ENCODE results near the gene FAM210A. TPM values are rescaled to one million over a fixed set of nuclear protein-coding genes. Genes with fewer than 3 reads are reported as not detected.

The FAM210A gene
- total RNA-seq, 1 donor from 2014 or later: 15.1 TPM

DNA sequence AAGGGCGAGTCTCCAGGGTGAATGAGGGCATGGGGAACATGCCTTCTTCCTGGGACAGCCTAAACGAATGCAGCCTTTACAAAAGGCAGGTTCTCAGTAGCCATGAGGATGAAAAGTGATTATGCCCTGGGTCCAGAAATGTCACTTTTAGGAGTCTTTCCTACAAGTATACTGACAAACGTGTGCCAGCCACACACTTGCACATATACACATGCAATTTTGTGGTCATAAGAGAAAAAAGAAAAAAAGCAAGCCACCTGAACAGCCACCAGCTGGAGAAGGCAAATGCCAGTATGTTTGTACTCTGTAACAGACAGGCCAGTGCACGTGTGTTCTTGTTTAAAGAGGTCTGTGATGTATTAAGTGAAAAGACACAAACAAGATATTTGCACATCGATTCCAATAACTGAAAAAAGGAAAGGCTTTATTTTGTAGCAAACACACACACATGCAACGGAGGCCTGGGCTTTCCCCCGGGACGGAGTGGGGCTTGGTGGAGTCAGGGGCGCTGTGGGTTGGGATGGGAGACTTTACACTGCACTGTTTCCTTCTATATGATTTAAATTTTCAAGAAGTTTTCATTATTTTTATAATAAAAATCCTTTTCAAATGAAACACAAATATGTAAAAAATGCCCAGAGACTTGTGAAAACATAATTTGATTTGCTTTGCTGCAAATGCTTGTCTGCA lies 108.4 kb downstream of the FAM210A start:
- Histone ChIP-seq H3K27ac (no peak overlapping the region), H3K4me3 (no peak overlapping the region), H3K27me3 (peaks cover 6% of the 10 kb centered on the region), H3K4me1 (no peaks in the 10 kb centered on the region), H3K79me2 (ENCODE audit: low read depth) (no peaks in the 10 kb centered on the region), H2AFZ (replicated peaks) (no peak overlapping the region), H3K36me3 (no peaks in the 10 kb centered on the region), H3F3A (ENCODE audit: low read depth) (no peaks in the 10 kb centered on the region), H4K20me1 (ENCODE audit: low read depth) (no peaks in the 10 kb centered on the region), H3K9ac (no peak overlapping the region), H3K9me3 (ENCODE audit: low read depth) (no peaks in the 10 kb centered on the region), H3K4me2 (no peak overlapping the region)
- no peak overlapping the region for H3K27ac Mint-ChIP-seq
- no peaks in the 10 kb centered on the region for H3K36me3 Mint-ChIP-seq
- H3K27me3 Mint-ChIP-seq (ENCODE audit: insufficient read depth, low read depth): peaks cover 4% of the 10 kb centered on the region
- no peak overlapping the region for H3K4me3 Mint-ChIP-seq
- peaks cover 2% of the 10 kb centered on the region for H3K9me3 Mint-ChIP-seq
- H3K4me1 Mint-ChIP-seq: peaks cover 21% of the 10 kb centered on the region
- TF ChIP-seq EZH2 (IDR thresholded peaks at IDR 0.05) (no peak), EZH2phosphoT487 (IDR thresholded peaks at IDR 0.05) (no peak)
- TF ChIP-seq, protein P1, sequence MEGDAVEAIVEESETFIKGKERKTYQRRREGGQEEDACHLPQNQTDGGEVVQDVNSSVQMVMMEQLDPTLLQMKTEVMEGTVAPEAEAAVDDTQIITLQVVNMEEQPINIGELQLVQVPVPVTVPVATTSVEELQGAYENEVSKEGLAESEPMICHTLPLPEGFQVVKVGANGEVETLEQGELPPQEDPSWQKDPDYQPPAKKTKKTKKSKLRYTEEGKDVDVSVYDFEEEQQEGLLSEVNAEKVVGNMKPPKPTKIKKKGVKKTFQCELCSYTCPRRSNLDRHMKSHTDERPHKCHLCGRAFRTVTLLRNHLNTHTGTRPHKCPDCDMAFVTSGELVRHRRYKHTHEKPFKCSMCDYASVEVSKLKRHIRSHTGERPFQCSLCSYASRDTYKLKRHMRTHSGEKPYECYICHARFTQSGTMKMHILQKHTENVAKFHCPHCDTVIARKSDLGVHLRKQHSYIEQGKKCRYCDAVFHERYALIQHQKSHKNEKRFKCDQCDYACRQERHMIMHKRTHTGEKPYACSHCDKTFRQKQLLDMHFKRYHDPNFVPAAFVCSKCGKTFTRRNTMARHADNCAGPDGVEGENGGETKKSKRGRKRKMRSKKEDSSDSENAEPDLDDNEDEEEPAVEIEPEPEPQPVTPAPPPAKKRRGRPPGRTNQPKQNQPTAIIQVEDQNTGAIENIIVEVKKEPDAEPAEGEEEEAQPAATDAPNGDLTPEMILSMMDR (IDR thresholded peaks at IDR 0.05): no peak
- no peak for DNase-seq (ENCODE audit: low spot score)

DNA sequence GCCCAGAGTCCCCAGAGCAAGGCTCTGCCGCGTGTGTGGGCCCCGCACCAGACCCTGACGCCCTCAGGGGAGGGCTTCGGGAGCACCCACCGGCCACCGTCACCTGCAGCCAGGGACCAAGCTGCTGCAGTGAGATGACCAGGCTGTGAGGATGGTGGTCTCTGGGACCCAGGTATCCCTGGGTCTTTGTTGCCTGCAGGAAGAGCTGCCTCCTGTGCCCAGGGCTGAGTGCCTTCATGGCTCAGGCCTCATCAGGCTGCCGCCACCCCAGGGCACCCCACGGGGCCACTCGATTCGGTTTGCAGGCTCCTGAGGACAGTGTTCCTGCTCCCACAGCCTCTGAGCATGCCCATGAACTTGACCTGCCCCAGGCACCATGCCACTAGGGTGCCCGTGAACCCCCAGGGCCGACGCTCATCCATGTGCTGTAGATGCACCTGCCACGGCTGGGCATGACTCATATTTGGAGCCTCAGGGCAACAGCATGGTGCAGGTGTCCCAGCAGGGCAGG lies 109.8 kb downstream of the FAM210A start:
- peaks cover 9% of the 10 kb centered on the region for H3K27me3 Mint-ChIP-seq (ENCODE audit: insufficient read depth, low read depth)
- peaks cover 20% of the 10 kb centered on the region for H3K27me3 ChIP-seq
- no peak overlapping the region for H3K4me3 Mint-ChIP-seq
- H4K20me1 ChIP-seq (ENCODE audit: low read depth): no peaks in the 10 kb centered on the region
- H3K27ac Mint-ChIP-seq: no peak overlapping the region
- peaks cover 35% of the 10 kb centered on the region for H3K4me1 Mint-ChIP-seq
- H3K9me3 Mint-ChIP-seq: peaks cover 2% of the 10 kb centered on the region
- DNase-seq (ENCODE audit: low spot score): no peak
- H3K4me1 ChIP-seq: peaks cover 3% of the 10 kb centered on the region
- no peaks in the 10 kb centered on the region for H3K9me3 ChIP-seq (ENCODE audit: low read depth)
- no peaks in the 10 kb centered on the region for H3K79me2 ChIP-seq (ENCODE audit: low read depth)
- H3K9ac ChIP-seq: no peak overlapping the region
- no peak overlapping the region for H3K4me3 ChIP-seq
- H3K4me2 ChIP-seq: no peak overlapping the region
- H3F3A ChIP-seq (ENCODE audit: low read depth): no peaks in the 10 kb centered on the region
- TF ChIP-seq, protein P1 (IDR thresholded peaks at IDR 0.05): no peak
- no peak for TF ChIP-seq EZH2phosphoT487 (IDR thresholded peaks at IDR 0.05)
- TF ChIP-seq EZH2 (IDR thresholded peaks at IDR 0.05): no peak
- no peaks in the 10 kb centered on the region for H3K36me3 Mint-ChIP-seq
- no peak overlapping the region for H3K27ac ChIP-seq
- no peaks in the 10 kb centered on the region for H3K36me3 ChIP-seq
- H2AFZ ChIP-seq (replicated peaks): no peak overlapping the region

DNA sequence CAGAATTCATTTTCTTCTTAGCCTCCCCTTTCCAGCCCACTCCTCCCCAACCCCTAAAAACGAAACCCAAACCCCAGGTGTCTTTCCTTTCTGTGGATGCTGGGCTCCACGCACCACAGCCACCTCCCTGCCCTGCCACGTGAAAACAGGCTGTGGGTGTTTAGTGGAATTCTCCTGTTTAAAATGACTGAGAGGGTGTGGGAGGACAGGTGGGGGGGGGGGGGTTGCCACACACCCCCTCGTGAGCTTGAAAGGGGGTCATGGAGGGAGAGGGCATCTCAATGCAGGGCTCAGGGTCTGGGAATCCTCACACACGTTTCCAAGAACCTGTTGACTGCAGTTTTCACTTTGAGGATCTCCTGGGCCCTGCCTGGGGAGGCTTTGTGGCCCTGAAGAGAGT lies 110.3 kb downstream of the FAM210A start:
- H3K4me1 Mint-ChIP-seq: peaks cover 40% of the 10 kb centered on the region
- H3K36me3 Mint-ChIP-seq: no peaks in the 10 kb centered on the region
- H2AFZ ChIP-seq (replicated peaks): no peak overlapping the region
- no peaks in the 10 kb centered on the region for H3K79me2 ChIP-seq (ENCODE audit: low read depth)
- DNase-seq (ENCODE audit: low spot score): no peak
- no peaks in the 10 kb centered on the region for H4K20me1 ChIP-seq (ENCODE audit: low read depth)
- H3K27me3 ChIP-seq: peaks cover 26% of the 10 kb centered on the region
- H3K4me1 ChIP-seq: peaks cover 7% of the 10 kb centered on the region
- H3K9ac ChIP-seq: no peak overlapping the region
- no peak overlapping the region for H3K4me3 Mint-ChIP-seq
- H3K36me3 ChIP-seq: no peaks in the 10 kb centered on the region
- no peak overlapping the region for H3K27ac Mint-ChIP-seq
- no peak overlapping the region for H3K4me2 ChIP-seq
- no peaks in the 10 kb centered on the region for H3K9me3 ChIP-seq (ENCODE audit: low read depth)
- H3F3A ChIP-seq (ENCODE audit: low read depth): no peaks in the 10 kb centered on the region
- no peak for TF ChIP-seq EZH2phosphoT487 (IDR thresholded peaks at IDR 0.05)
- TF ChIP-seq, protein P1 (IDR thresholded peaks at IDR 0.05): no peak
- no peak for TF ChIP-seq EZH2 (IDR thresholded peaks at IDR 0.05)
- H3K27me3 Mint-ChIP-seq (ENCODE audit: insufficient read depth, low read depth): peaks cover 12% of the 10 kb centered on the region
- H3K4me3 ChIP-seq: no peak overlapping the region
- H3K9me3 Mint-ChIP-seq: peaks cover 2% of the 10 kb centered on the region
- H3K27ac ChIP-seq: no peak overlapping the region
